ENCODE measurements around the gene GRM8. TPM values are rescaled to one million over a fixed set of nuclear protein-coding genes. Genes with fewer than 3 reads are reported as not detected.

The GRM8 gene
- total and polyA plus RNA-seq, 8 donors = 0.25 to 2.8 (median 1.3) TPM; not detected in 4

DNA sequence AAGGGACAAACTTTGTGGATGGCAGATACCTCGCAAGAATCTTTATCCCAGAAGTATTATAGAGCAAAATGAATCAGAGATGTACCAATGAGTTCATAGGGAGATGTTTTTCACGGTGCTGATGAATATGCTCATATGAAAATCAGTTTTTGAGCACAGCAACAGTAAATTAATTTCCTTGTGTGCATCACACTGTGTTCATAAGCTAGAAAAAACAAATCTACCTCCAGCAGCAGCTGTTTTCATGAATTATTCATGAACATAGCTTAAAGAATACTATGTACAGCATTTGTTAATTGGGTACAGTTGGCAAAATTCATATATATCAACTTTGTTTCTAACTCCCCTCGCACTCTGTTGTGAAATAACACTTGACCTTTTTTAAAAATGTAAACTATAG is 809.8 kb downstream of the GRM8 start:
- Histone ChIP-seq H3K4me3 (no peak overlapping the region), H3K27ac (no peak overlapping the region), H3K4me1 (no peaks in the 10 kb centered on the region), H3K27me3 (no peaks in the 10 kb centered on the region), H3K36me3 (no peaks in the 10 kb centered on the region), H3K9me3 (no peaks in the 10 kb centered on the region)
- TF ChIP-seq POLR2AphosphoS5 (IDR thresholded peaks at IDR 0.05) = no peak
- intact Hi-C loops (cut with DNase I; ENCODE audit: low total_unique reads) = no loop called here
- WGBS, 5 donors = 73 to 90% (median 82%) methylated on average over 3 of the region's 3 CpGs
- no peak for DNase-seq

DNA sequence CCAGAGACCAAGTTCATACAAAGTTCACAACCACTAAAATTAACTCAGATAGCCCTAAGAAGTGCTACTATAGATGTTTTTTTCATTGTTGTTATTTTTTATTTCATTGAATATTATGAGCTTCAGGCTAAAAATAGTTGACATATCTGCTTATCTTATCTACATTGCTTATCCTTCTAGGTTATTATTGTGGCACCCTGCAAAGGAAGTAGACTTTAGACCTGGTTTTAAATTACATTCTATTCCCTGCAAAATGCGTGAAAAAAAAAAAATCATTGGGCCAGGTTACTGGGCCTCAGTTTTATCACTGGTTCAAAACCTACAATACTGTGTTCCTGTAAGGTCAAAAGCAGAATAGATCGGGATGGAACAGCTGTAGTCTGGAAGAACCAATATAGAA is 811.0 kb downstream of the GRM8 start:
- TF ChIP-seq POLR2AphosphoS5 (IDR thresholded peaks at IDR 0.05) (no peak), EP300 (IDR thresholded peaks at IDR 0.05) (no peak), POLR2A (IDR thresholded peaks at IDR 0.05) (no peak)
- TF ChIP-seq, protein P1, sequence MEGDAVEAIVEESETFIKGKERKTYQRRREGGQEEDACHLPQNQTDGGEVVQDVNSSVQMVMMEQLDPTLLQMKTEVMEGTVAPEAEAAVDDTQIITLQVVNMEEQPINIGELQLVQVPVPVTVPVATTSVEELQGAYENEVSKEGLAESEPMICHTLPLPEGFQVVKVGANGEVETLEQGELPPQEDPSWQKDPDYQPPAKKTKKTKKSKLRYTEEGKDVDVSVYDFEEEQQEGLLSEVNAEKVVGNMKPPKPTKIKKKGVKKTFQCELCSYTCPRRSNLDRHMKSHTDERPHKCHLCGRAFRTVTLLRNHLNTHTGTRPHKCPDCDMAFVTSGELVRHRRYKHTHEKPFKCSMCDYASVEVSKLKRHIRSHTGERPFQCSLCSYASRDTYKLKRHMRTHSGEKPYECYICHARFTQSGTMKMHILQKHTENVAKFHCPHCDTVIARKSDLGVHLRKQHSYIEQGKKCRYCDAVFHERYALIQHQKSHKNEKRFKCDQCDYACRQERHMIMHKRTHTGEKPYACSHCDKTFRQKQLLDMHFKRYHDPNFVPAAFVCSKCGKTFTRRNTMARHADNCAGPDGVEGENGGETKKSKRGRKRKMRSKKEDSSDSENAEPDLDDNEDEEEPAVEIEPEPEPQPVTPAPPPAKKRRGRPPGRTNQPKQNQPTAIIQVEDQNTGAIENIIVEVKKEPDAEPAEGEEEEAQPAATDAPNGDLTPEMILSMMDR (IDR thresholded peaks at IDR 0.05) = no peak
- Histone ChIP-seq H3K36me3 (no peaks in the 10 kb centered on the region), H3K4me3 (no peak overlapping the region), H3K4me1 (no peaks in the 10 kb centered on the region), H3K27me3 (no peaks in the 10 kb centered on the region), H3K9me3 (no peaks in the 10 kb centered on the region), H3K27ac (no peak overlapping the region)
- DNase-seq = no peak
- 30 to 57% (median 41%) methylated on average over 2 of the region's 2 CpGs for WGBS, 5 donors
- intact Hi-C loops (cut with DNase I; ENCODE audit: low total_unique reads) = no loop called here

DNA sequence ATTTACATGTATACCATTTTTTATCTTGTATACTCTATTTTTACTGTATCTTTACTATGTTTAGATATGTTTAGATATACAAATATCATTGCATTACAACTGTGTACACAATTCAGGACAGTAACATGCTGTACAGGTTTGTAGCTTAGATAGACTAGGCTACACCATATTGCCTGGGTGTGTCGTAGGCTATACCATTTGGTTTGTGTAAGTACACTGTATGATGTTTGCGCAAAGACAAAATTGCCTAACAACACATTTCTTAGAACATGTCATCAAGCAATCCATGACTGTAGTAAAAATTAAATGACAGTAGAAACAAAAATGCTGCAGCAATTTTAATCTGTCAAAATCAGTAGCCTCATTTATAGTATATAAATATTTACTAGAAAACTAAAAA is 812.2 kb downstream of the GRM8 start:
- no peaks in the 10 kb centered on the region for H3K9me3 ChIP-seq
- no peaks in the 10 kb centered on the region for H3K27me3 ChIP-seq
- no peak overlapping the region for H3K4me3 ChIP-seq
- no peak for TF ChIP-seq POLR2AphosphoS5 (IDR thresholded peaks at IDR 0.05)
- TF ChIP-seq EP300 (IDR thresholded peaks at IDR 0.05) = no peak
- TF ChIP-seq, protein P1 (IDR thresholded peaks at IDR 0.05) = no peak
- TF ChIP-seq POLR2A (IDR thresholded peaks at IDR 0.05) = no peak
- intact Hi-C loops (cut with DNase I; ENCODE audit: low total_unique reads) = no loop called here
- H3K36me3 ChIP-seq = no peaks in the 10 kb centered on the region
- no peak overlapping the region for H3K27ac ChIP-seq
- DNase-seq = no peak
- no peaks in the 10 kb centered on the region for H3K4me1 ChIP-seq
- 73 to 95% (median 91%) methylated on average over 2 of the region's 2 CpGs for WGBS, 5 donors

DNA sequence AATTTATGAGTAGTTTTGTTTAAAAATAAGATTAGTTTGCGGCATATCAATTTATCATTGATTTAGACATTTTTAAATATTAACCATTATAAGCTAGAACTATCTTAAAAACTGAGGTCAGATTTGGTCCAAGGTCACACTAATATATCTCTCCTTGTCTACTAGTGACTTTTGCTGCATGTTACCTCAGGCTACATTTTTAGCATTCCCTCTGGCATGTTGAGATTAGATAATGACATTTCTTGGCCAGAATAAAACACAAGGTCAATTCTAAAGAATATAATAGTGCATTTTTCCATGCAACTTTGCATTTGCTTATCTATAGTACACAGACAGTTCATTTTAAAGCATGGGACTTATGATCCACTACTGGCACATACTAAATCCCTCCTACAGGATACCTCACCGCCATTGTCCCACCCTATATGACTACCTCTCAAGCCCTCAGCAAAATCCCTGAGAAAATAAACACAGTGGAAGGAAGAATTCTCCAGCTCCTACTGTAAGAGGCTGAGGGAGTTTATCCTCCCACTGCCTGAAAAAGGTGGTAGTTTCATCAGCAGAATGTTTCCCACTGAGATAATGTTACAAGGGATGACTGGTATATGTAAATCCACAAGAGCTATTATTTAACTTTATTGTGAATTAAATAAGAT is 816.4 kb downstream of the GRM8 start:
- H3K27ac ChIP-seq = no peak overlapping the region
- H3K4me3 ChIP-seq = no peak overlapping the region
- H3K27me3 ChIP-seq = no peaks in the 10 kb centered on the region
- intact Hi-C loops (cut with DNase I; ENCODE audit: low total_unique reads) = no loop called here
- H3K9me3 ChIP-seq = no peaks in the 10 kb centered on the region
- no peaks in the 10 kb centered on the region for H3K36me3 ChIP-seq
- TF ChIP-seq, protein P1 (IDR thresholded peaks at IDR 0.05) = no peak
- TF ChIP-seq POLR2AphosphoS5 (IDR thresholded peaks at IDR 0.05) (no peak), POLR2A (IDR thresholded peaks at IDR 0.05) (no peak)
- WGBS, 5 donors = 18 to 42% (median 26%) methylated on average over 2 of the region's 2 CpGs
- no peak for DNase-seq
- H3K4me1 ChIP-seq = no peaks in the 10 kb centered on the region

DNA sequence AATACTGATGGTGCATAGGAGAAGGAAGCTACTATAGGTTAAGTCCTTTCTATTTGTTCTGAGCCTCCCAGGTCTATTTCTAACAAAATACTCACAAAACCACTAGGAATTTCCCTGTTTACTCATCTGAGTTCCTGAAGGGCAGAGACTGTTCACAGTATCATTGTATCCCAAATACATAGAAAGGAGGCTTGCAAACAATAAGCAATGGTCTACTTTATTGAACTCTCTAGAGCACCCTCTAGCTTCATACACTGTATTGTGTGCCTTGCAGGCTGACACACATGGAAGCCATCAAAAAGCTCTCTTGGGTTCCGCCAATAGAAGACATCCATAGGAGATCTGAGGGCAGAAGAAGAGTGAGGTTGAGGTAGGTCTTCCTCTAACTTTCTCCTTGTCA is 826.1 kb downstream of the GRM8 start:
- no peaks in the 10 kb centered on the region for H3K36me3 ChIP-seq
- H3K4me3 ChIP-seq = no peak overlapping the region
- WGBS, 5 donors = 91 to 100% (median 94%) methylated on average over 1 of the region's 1 CpG
- intact Hi-C loops (cut with DNase I; ENCODE audit: low total_unique reads) = no loop called here
- H3K27me3 ChIP-seq = no peaks in the 10 kb centered on the region
- H3K27ac ChIP-seq = no peak overlapping the region
- no peak for DNase-seq
- no peaks in the 10 kb centered on the region for H3K9me3 ChIP-seq
- H3K4me1 ChIP-seq = no peaks in the 10 kb centered on the region
- TF ChIP-seq, protein P1 (IDR thresholded peaks at IDR 0.05) = no peak
- TF ChIP-seq POLR2A (IDR thresholded peaks at IDR 0.05) = no peak
- TF ChIP-seq POLR2AphosphoS5 (IDR thresholded peaks at IDR 0.05) = no peak
- TF ChIP-seq EP300 (IDR thresholded peaks at IDR 0.05) = no peak

Measured in stomach (tissue), 9 donors.